GM18870 (cell line): Measurements from ENCODE around the gene PER3.

Source experiments
- ATAC-seq: cut with Tn5 transposase; IDR thresholded peaks from one replicate; pipeline ENCODE4 v1.9.1; 2021; ENCODE audit warnings: moderate library complexity; ENCODE audit not compliant: unreplicated experiment

The PER3 gene

GRCh38 chr1:7783826-7784491 lies at the start of gene PER3:
Gene PER3, plus strand, starts transcription at chr1:7784291. Its CDS starts 587 bp downstream, at chr1:7784878.
- ATAC-seq = peak; percentile 71

- ATAC-seq = no peak
Observed at GRCh38 chr1:7738044-7738443, 46.0 kb upstream of the PER3 start.

- no peak for ATAC-seq
Observed at GRCh38 chr1:7743346-7743745, 40.7 kb upstream of the PER3 start.

GRCh38 chr1:7744882-7745281 lies 39.2 kb upstream of the PER3 start:
- no peak for ATAC-seq

GRCh38 chr1:7745783-7746182 lies 38.3 kb upstream of the PER3 start:
- ATAC-seq = no peak

GRCh38 chr1:7747605-7748004 lies 36.5 kb upstream of the PER3 start:
- no peak for ATAC-seq

- ATAC-seq = no peak
Observed at GRCh38 chr1:7749126-7749525, 35.0 kb upstream of the PER3 start.

GRCh38 chr1:7751174-7751573 lies 32.9 kb upstream of the PER3 start:
- no peak for ATAC-seq

- ATAC-seq = no peak
Observed at GRCh38 chr1:7752512-7753417, 31.3 kb upstream of the PER3 start.

- no peak for ATAC-seq
Observed at GRCh38 chr1:7753641-7754040, 30.4 kb upstream of the PER3 start.

GRCh38 chr1:7754234-7754633 lies 29.9 kb upstream of the PER3 start:
- no peak for ATAC-seq

- ATAC-seq = no peak
Observed at GRCh38 chr1:7755448-7755847, 28.6 kb upstream of the PER3 start.

GRCh38 chr1:7760245-7760644 lies 23.8 kb upstream of the PER3 start:
- no peak for ATAC-seq

- no peak for ATAC-seq
Observed at GRCh38 chr1:7761103-7761502, 23.0 kb upstream of the PER3 start.

GRCh38 chr1:7767176-7767575 lies 16.9 kb upstream of the PER3 start:
- ATAC-seq = no peak

GRCh38 chr1:7768583-7768982 lies 15.5 kb upstream of the PER3 start:
- no peak for ATAC-seq

- no peak for ATAC-seq
Observed at GRCh38 chr1:7769673-7770412, 14.2 kb upstream of the PER3 start.

- ATAC-seq = no peak
Observed at GRCh38 chr1:7770669-7770996, 13.5 kb upstream of the PER3 start.

- ATAC-seq = no peak
Observed at GRCh38 chr1:7770997-7771822, 12.9 kb upstream of the PER3 start, which contains the start of gene VAMP3. Gene VAMP3, plus strand, starts transcription at chr1:7771296. Its CDS starts 88 bp downstream, at chr1:7771384.

- no peak for ATAC-seq
Observed at GRCh38 chr1:7771823-7772299, 12.2 kb upstream of the PER3 start.

GRCh38 chr1:7777591-7777990 lies 6.5 kb upstream of the PER3 start:
- ATAC-seq = no peak
